HL-60 (cell line): ENCODE results near the gene NPHP1.
"Not testable (repeated sequence)": the region's sequence is repeated elsewhere in the genome, so short reads cannot be mapped to it uniquely, and the experiment has no call there.

Experiments
- CTCF ChIP-seq: IDR thresholded peaks from one replicate; pipeline ENCODE4 v1.5.1; 2011; ENCODE audit warnings: low read length, control low read depth, inconsistent platforms; ENCODE audit not compliant: insufficient read depth
- GABPA ChIP-seq: IDR thresholded peaks from 2 replicates; pipeline ENCODE4 v1.6.1; 2012; ENCODE audit warnings: low read depth
- POLR2AphosphoS5 ChIP-seq: IDR thresholded peaks from 2 replicates; pipeline ENCODE4 v1.6.1; 2012; ENCODE audit warnings: low read depth

- TF ChIP-seq CTCF, POLR2AphosphoS5, GABPA: not testable (repeated sequence)
These were observed 43.4 kb upstream of the NPHP1 start for GRCh38 chr2:110248081-110248795.
